ENCODE results near the gene GSN.

GRCh38 chr9:121296213-121297127 is 28.5 kb downstream of the GSN start:
- TF ChIP-seq EP300 (IDR thresholded peaks at IDR 0.05) (no peak), SREBF2 (IDR thresholded peaks at IDR 0.05) (no peak), NFE2L2 (conservative IDR thresholded peaks at IDR 0.05; ENCODE audit: low read length) (no peak)
- TF ChIP-seq, protein P1, sequence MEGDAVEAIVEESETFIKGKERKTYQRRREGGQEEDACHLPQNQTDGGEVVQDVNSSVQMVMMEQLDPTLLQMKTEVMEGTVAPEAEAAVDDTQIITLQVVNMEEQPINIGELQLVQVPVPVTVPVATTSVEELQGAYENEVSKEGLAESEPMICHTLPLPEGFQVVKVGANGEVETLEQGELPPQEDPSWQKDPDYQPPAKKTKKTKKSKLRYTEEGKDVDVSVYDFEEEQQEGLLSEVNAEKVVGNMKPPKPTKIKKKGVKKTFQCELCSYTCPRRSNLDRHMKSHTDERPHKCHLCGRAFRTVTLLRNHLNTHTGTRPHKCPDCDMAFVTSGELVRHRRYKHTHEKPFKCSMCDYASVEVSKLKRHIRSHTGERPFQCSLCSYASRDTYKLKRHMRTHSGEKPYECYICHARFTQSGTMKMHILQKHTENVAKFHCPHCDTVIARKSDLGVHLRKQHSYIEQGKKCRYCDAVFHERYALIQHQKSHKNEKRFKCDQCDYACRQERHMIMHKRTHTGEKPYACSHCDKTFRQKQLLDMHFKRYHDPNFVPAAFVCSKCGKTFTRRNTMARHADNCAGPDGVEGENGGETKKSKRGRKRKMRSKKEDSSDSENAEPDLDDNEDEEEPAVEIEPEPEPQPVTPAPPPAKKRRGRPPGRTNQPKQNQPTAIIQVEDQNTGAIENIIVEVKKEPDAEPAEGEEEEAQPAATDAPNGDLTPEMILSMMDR (IDR thresholded peaks at IDR 0.05) = no peak

Data from A549 (cell line).